ENCODE data around the gene KIAA0408. TPM values are rescaled to one million over a fixed set of nuclear protein-coding genes. Genes with fewer than 3 reads are reported as not detected.

Gene KIAA0408
- polyA plus RNA-seq, 1 of the 3 experiments (the other 2 are of a cell fraction), result 4.0 TPM

- Histone ChIP-seq H4K20me1 (ENCODE audit: insufficient read depth) (no peaks in the 10 kb centered on the region), H3K9ac (no peak overlapping the region), H3F3A (replicated peaks; ENCODE audit: insufficient read depth) (peaks cover 5% of the 10 kb centered on the region), H3K4me3 (ENCODE audit: low read depth in 2 of 2, low read length in 1 of 2) (no peak overlapping the region), H3K36me3 (replicated peaks in 1 of 2; ENCODE audit: control insufficient read depth in 1 of 2, insufficient read depth in 2 of 2, low read length in 1 of 2) (peaks cover 28 to 58% of the 10 kb centered on the region in 2 experiments), H3K4me2 (no peak overlapping the region), H3K4me1 (ENCODE audit: control insufficient read depth in 1 of 2, insufficient read depth in 2 of 2, low read depth in 1 of 2, low read length in 1 of 2) (peaks cover 0 to 5% of the 10 kb centered on the region in 2 experiments; a peak in 1 of 4 replicates), H3K9me2 (no peaks in the 10 kb centered on the region), H3K79me2 (ENCODE audit: insufficient read depth) (no peaks in the 10 kb centered on the region), H3K27ac (ENCODE audit: low read depth in 2 of 2, low read length in 1 of 2) (no peak overlapping the region), H3K9me3 (no peaks in the 10 kb centered on the region), H3K27me3 (ENCODE audit: insufficient read depth) (no peaks in the 10 kb centered on the region), H2AFZ (ENCODE audit: low read depth) (no peak overlapping the region)
- POLR2A ChIA-PET, result no interaction called here
- TF ChIP-seq REST (IDR thresholded peaks at IDR 0.05; ENCODE audit: low read depth, low read length) (no peak), EZH2phosphoT487 (IDR thresholded peaks at IDR 0.05; ENCODE audit: borderline replicate concordance, low read depth) (no peak), MXI1 (IDR thresholded peaks at IDR 0.05; ENCODE audit: low read depth, low read length) (no peak), EP300 (IDR thresholded peaks at IDR 0.05; ENCODE audit: borderline replicate concordance in 1 of 2, low read depth in 1 of 2, low read length in 1 of 2) (no peak), MEF2A (IDR thresholded peaks at IDR 0.05; ENCODE audit: borderline replicate concordance, low read depth) (no peak), NFIC (IDR thresholded peaks at IDR 0.05; ENCODE audit: borderline replicate concordance) (no peak), YY1 (IDR thresholded peaks at IDR 0.05; ENCODE audit: low read depth) (no peak), SMC3 (IDR thresholded peaks at IDR 0.05; ENCODE audit: low read depth, low read length) (no peak)
- CTCF ChIA-PET, result interaction anchor here (1.7 kb wide), 1 partner anchor 13 kb away, joined by 8 read pairs; no protein-coding TSS in a partner anchor
- 60% methylated on average over 1 of the region's 1 CpG for WGBS (ENCODE audit: low lambda C conversion rate)
- no peak for DNase-seq
Measured at GRCh38 chr6:127477658-127478057, 18.5 kb upstream of the KIAA0408 start.

- no peaks in the 10 kb centered on the region for H4K20me1 ChIP-seq (ENCODE audit: insufficient read depth)
- no peaks in the 10 kb centered on the region for H3K9me3 ChIP-seq
- no peaks in the 10 kb centered on the region for H3K79me2 ChIP-seq (ENCODE audit: insufficient read depth)
- H3K27me3 ChIP-seq (ENCODE audit: insufficient read depth), result no peaks in the 10 kb centered on the region
- H3K4me3 ChIP-seq (ENCODE audit: low read depth in 2 of 2, low read length in 1 of 2), result no peak overlapping the region
- peaks cover 5% of the 10 kb centered on the region for H3F3A ChIP-seq (replicated peaks; ENCODE audit: insufficient read depth)
- H2AFZ ChIP-seq (ENCODE audit: low read depth), result no peak overlapping the region
- no peak overlapping the region for H3K4me2 ChIP-seq
- ChIA-PET CTCF (interaction anchor here (2.0 kb wide), 1 partner anchor 41 kb away, joined by 9 read pairs; no protein-coding TSS in a partner anchor), POLR2A (no interaction called here)
- no peak overlapping the region for H3K27ac ChIP-seq (ENCODE audit: low read depth in 2 of 2, low read length in 1 of 2)
- peaks cover 0 to under 1% of the 10 kb centered on the region in 2 experiments; a peak in 1 of 4 replicates for H3K4me1 ChIP-seq (ENCODE audit: control insufficient read depth in 1 of 2, insufficient read depth in 2 of 2, low read depth in 1 of 2, low read length in 1 of 2)
- no peak for TF ChIP-seq PBX3 (IDR thresholded peaks at IDR 0.05)
- no peak for TF ChIP-seq RFX5 (IDR thresholded peaks at IDR 0.05; ENCODE audit: low read length)
- DNase-seq, result no peak
- no peaks in the 10 kb centered on the region for H3K9me2 ChIP-seq
- H3K9ac ChIP-seq, result no peak overlapping the region
- H3K36me3 ChIP-seq (replicated peaks in 1 of 2; ENCODE audit: control insufficient read depth in 1 of 2, insufficient read depth in 2 of 2, low read length in 1 of 2), result peaks cover 24 to 60% of the 10 kb centered on the region in 2 experiments
- 95% methylated on average over 32 of the region's 34 CpGs for WGBS (ENCODE audit: low lambda C conversion rate)
Measured at GRCh38 chr6:127475823-127476176, 16.6 kb upstream of the KIAA0408 start.

Measured in SK-N-SH (cell line).